H9 (cell line): ENCODE measurements around the gene TSKU. TPM values are rescaled to one million over a fixed set of nuclear protein-coding genes. Genes with fewer than 3 reads are reported as not detected.

Experiments
- DNase-seq: peaks from one replicate; pipeline ENCODE4 v3.0.0-alpha.2; 2017
- H2AFZ ChIP-seq: one replicate; pipeline ENCODE4 v1.6.1; 2013; ENCODE audit warnings: mild to moderate bottlenecking, low read length, control low read depth, moderate library complexity
- H2AK5ac ChIP-seq: 2 replicates; pipeline ENCODE4 v1.6.1; 2013; ENCODE audit warnings: low read length, control low read depth, mixed read lengths; ENCODE audit not compliant: insufficient read length
- H2BK120ac ChIP-seq: one replicate; pipeline ENCODE4 v1.6.1; 2013; ENCODE audit warnings: low read depth, mild to moderate bottlenecking, low read length, control low read depth, inconsistent platforms; ENCODE audit not compliant: poor library complexity, severe bottlenecking
- H2BK12ac ChIP-seq: 2 replicates; pipeline ENCODE4 v1.6.1; 2013; ENCODE audit warnings: low read length, control low read depth, mixed read lengths, low read depth; ENCODE audit not compliant: insufficient read length
- H2BK15ac ChIP-seq: 2 replicates; pipeline ENCODE4 v1.6.1; 2013; ENCODE audit warnings: low read depth, low read length, control low read depth
- H2BK20ac ChIP-seq: one replicate; pipeline ENCODE4 v1.6.1; 2013; ENCODE audit warnings: low read depth, mild to moderate bottlenecking, low read length, control low read depth, inconsistent platforms; ENCODE audit not compliant: poor library complexity, severe bottlenecking
- H2BK5ac ChIP-seq: 2 replicates; pipeline ENCODE4 v1.6.1; 2013; ENCODE audit warnings: low read length, control low read depth, mixed read lengths; ENCODE audit not compliant: insufficient read length
- H3K14ac ChIP-seq: 2 replicates; pipeline ENCODE4 v1.6.1; 2013; ENCODE audit warnings: low read length, control low read depth; ENCODE audit not compliant: insufficient read depth
- H3K18ac ChIP-seq: 2 replicates; pipeline ENCODE4 v1.6.1; 2013; ENCODE audit warnings: low read depth, mild to moderate bottlenecking, mixed read lengths, low read length, control low read depth; ENCODE audit not compliant: insufficient read length
- H3K23ac ChIP-seq: 2 replicates; pipeline ENCODE4 v1.6.1; 2013; ENCODE audit warnings: low read length, control low read depth, mixed read lengths, low read depth; ENCODE audit not compliant: insufficient read length
- H3K23me2 ChIP-seq: 2 replicates; pipeline ENCODE4 v1.6.1; 2013; ENCODE audit warnings: low read depth, mild to moderate bottlenecking, mixed read lengths, low read length, control low read depth; ENCODE audit not compliant: insufficient read length, poor library complexity, severe bottlenecking
- H3K27ac ChIP-seq: 2 replicates; pipeline ENCODE4 v1.5.1; 2013; ENCODE audit warnings: low read length, control low read depth, mixed read lengths, low read depth; ENCODE audit not compliant: insufficient read length
- H3K27me3 ChIP-seq: 2 replicates; pipeline ENCODE4 v1.6.1; 2013; ENCODE audit warnings: low read length, control low read depth, inconsistent platforms; ENCODE audit not compliant: insufficient read depth
- H3K4ac ChIP-seq: 2 replicates; pipeline ENCODE4 v1.6.1; 2013; ENCODE audit warnings: low read depth, mild to moderate bottlenecking, control low read depth, inconsistent platforms, low read length, moderate library complexity
- H3K4me1 ChIP-seq: 2 replicates; pipeline ENCODE4 v1.6.1; 2013; ENCODE audit warnings: low read length, control low read depth, inconsistent platforms; ENCODE audit not compliant: insufficient read depth
- H3K4me2 ChIP-seq: 2 replicates; pipeline ENCODE4 v1.6.1; 2013; ENCODE audit warnings: low read length, control low read depth, mixed read lengths; ENCODE audit not compliant: insufficient read length, insufficient read depth
- H3K56ac ChIP-seq: 2 replicates; pipeline ENCODE4 v1.6.1; 2013; ENCODE audit warnings: low read depth, mild to moderate bottlenecking, mixed read lengths, low read length, control low read depth; ENCODE audit not compliant: insufficient read length
- H3K79me1 ChIP-seq: 2 replicates; pipeline ENCODE4 v1.6.1; 2013; ENCODE audit warnings: low read depth, mild to moderate bottlenecking, moderate library complexity, low read length, control low read depth, inconsistent platforms; ENCODE audit not compliant: insufficient read depth, poor library complexity, severe bottlenecking
- H3K79me2 ChIP-seq: 2 replicates; pipeline ENCODE4 v1.6.1; 2013; ENCODE audit warnings: low read length, control low read depth, inconsistent platforms; ENCODE audit not compliant: insufficient read depth
- H3K9ac ChIP-seq: 2 replicates; pipeline ENCODE4 v1.6.1; 2013; ENCODE audit warnings: low read length, control low read depth, mixed read lengths; ENCODE audit not compliant: insufficient read length; ENCODE audit errors: extremely low read depth
- H3K9me3 ChIP-seq: one replicate; pipeline ENCODE4 v1.6.1; 2013; ENCODE audit warnings: low read depth, low read length, inconsistent platforms; ENCODE audit not compliant: control insufficient read depth
- H3T11ph ChIP-seq: one replicate; pipeline ENCODE4 v1.6.1; 2013; ENCODE audit warnings: mild to moderate bottlenecking, low read length, control low read depth, inconsistent platforms
- H4K20me1 ChIP-seq: one replicate; pipeline ENCODE4 v1.6.1; 2013; ENCODE audit not compliant: control insufficient read depth, insufficient read length, insufficient read depth
- H4K5ac ChIP-seq: 2 replicates; pipeline ENCODE4 v1.6.1; 2013; ENCODE audit warnings: low read depth, mild to moderate bottlenecking, mixed read lengths, low read length, control low read depth; ENCODE audit not compliant: insufficient read length
- H4K8ac ChIP-seq: replicated peaks from 2 replicates; pipeline ENCODE4 v1.6.1; 2013; ENCODE audit warnings: low read length, control low read depth, mixed read lengths, low read depth; ENCODE audit not compliant: insufficient read length
- H4K91ac ChIP-seq: 2 replicates; pipeline ENCODE4 v1.6.1; 2013; ENCODE audit warnings: low read depth, mild to moderate bottlenecking, moderate library complexity, mixed read lengths, low read length, control low read depth; ENCODE audit not compliant: insufficient read length
- H3K27ac Mint-ChIP-seq, 3 experiments: 2 replicates in 2 of 3; 3 replicates in 1 of 3; pipeline ENCODE4 v1.8.0; 2020 to 2021; ENCODE audit warnings: mixed read lengths in 3 of 3, mild to moderate bottlenecking in 1 of 3, moderate library complexity in 1 of 3
- H3K27me3 Mint-ChIP-seq: 2 replicates; pipeline ENCODE4 v1.8.0; 2021; ENCODE audit warnings: low read depth, mild to moderate bottlenecking, moderate library complexity, mixed read lengths
- H3K36me3 Mint-ChIP-seq, 3 experiments: 2 replicates in 2 of 3; 3 replicates in 1 of 3; pipeline ENCODE4 v1.8.0; 2020 to 2021; ENCODE audit warnings: low read depth in 3 of 3, mixed read lengths in 3 of 3; ENCODE audit not compliant: insufficient read depth in 1 of 3
- H3K4me1 Mint-ChIP-seq, 2 experiments: 2 replicates each; pipeline ENCODE4 v1.8.0; 2020; ENCODE audit warnings: mixed read lengths in 2 of 2
- H3K4me3 Mint-ChIP-seq, 2 experiments: 2 replicates in 1 of 2; 3 replicates in 1 of 2; pipeline ENCODE4 v1.8.0; 2020 to 2021; ENCODE audit warnings: mild to moderate bottlenecking in 2 of 2, mixed read lengths in 2 of 2, moderate library complexity in 1 of 2
- H3K9me3 Mint-ChIP-seq, 2 experiments: 2 replicates in 1 of 2; 3 replicates in 1 of 2; pipeline ENCODE4 v1.8.0; 2020; ENCODE audit warnings: mild to moderate bottlenecking in 2 of 2, mixed read lengths in 2 of 2, moderate library complexity in 1 of 2
- WGBS: extraction: QIAGEN DNeasy Blood & Tissue Kit; methylation state at CpG from one replicate; pipeline ENCODE4 v1.1.7; 2013; ENCODE audit warnings: missing lambda C conversion rate, low lambda C conversion rate, mixed read lengths; ENCODE audit not compliant: insufficient read length; ENCODE audit errors: extremely low coverage; 5-methylcytosine and 5-hydroxymethylcytosine counted together
- total RNA-seq: library from RNA; stranded (reverse); gene quantifications from 2 replicates; pipeline ENCODE4 v1.2.1, GENCODE V29; 2021
- TF ChIP-seq, protein P1 (sequence below): fragments of 200-600 bp; sonication (generic); conservative IDR thresholded peaks from 3 replicates; pipeline ENCODE4 v1.8.0; 2021; ENCODE audit warnings: antibody characterized with exemption, mild to moderate bottlenecking

Gene TSKU
- total RNA-seq, 1 experiment from 2014 or later, result 25.4 TPM

DNA sequence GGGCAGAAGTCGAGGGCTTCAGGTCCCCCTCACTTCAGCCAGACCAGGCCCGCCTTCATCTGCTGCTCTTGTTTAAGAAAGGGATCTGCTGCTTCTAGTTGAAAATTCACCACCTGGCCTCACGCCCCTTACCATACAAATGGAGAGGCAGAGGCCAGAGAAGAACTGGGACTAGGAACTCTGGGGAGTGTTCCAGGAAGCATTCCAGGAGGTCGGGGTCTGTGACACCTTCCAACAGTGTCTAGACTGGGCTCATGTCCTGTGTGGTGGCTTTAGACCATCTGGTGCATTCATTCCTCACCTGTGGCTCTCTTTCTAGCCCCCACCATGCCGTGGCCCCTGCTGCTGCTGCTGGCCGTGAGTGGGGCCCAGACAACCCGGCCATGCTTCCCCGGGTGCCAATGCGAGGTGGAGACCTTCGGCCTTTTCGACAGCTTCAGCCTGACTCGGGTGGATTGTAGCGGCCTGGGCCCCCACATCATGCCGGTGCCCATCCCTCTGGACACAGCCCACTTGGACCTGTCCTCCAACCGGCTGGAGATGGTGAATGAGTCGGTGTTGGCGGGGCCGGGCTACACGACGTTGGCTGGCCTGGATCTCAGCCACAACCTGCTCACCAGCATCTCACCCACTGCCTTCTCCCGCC lies 12.3 kb downstream of the TSKU start:
- no peak overlapping the region for H3K9ac ChIP-seq
- H3K4me2 ChIP-seq, result no peak overlapping the region
- H3K14ac ChIP-seq, result no peak overlapping the region
- H3K18ac ChIP-seq, result no peak overlapping the region
- Mint-ChIP-seq H3K9me3 (peaks cover 24 to 25% of the 10 kb centered on the region in 2 experiments), H3K4me1 (peaks cover 46 to 52% of the 10 kb centered on the region in 2 experiments), H3K4me3 (no peak overlapping the region), H3K36me3 (peaks cover 34 to 45% (median 38%) of the 10 kb centered on the region in 3 experiments), H3K27me3 (peaks cover 7% of the 10 kb centered on the region), H3K27ac (peak overlapping the region in 2 of 3 experiments; percentile 70 to 73; a peak in 1 of 7 replicates)
- WGBS, result no CpG with 5 or more reads among the region's 21 CpGs
- no peaks in the 10 kb centered on the region for H3K79me1 ChIP-seq
- H3K56ac ChIP-seq, result no peak overlapping the region
- H2AFZ ChIP-seq, result no peak overlapping the region
- H3K23me2 ChIP-seq, result no peaks in the 10 kb centered on the region
- H3K9me3 ChIP-seq, result no peaks in the 10 kb centered on the region
- no peak overlapping the region for H3K4ac ChIP-seq
- H3K23ac ChIP-seq, result no peak overlapping the region
- H2BK15ac ChIP-seq, result no peak overlapping the region
- H4K8ac ChIP-seq, result no peak overlapping the region
- no peak overlapping the region for H2AK5ac ChIP-seq
- peaks cover 3% of the 10 kb centered on the region; the same call in 1 of the 2 replicates for H3K79me2 ChIP-seq
- H3K27me3 ChIP-seq, result no peaks in the 10 kb centered on the region
- H2BK120ac ChIP-seq, result no peak overlapping the region
- H3T11ph ChIP-seq, result no peak overlapping the region
- no peak overlapping the region for H2BK12ac ChIP-seq
- H3K4me1 ChIP-seq, result no peaks in the 10 kb centered on the region
- no peak overlapping the region for H2BK20ac ChIP-seq
- H3K27ac ChIP-seq, result no peak overlapping the region
- no peak overlapping the region for H4K91ac ChIP-seq
- no peaks in the 10 kb centered on the region for H4K20me1 ChIP-seq
- no peak overlapping the region for H2BK5ac ChIP-seq
- TF ChIP-seq, protein P1, sequence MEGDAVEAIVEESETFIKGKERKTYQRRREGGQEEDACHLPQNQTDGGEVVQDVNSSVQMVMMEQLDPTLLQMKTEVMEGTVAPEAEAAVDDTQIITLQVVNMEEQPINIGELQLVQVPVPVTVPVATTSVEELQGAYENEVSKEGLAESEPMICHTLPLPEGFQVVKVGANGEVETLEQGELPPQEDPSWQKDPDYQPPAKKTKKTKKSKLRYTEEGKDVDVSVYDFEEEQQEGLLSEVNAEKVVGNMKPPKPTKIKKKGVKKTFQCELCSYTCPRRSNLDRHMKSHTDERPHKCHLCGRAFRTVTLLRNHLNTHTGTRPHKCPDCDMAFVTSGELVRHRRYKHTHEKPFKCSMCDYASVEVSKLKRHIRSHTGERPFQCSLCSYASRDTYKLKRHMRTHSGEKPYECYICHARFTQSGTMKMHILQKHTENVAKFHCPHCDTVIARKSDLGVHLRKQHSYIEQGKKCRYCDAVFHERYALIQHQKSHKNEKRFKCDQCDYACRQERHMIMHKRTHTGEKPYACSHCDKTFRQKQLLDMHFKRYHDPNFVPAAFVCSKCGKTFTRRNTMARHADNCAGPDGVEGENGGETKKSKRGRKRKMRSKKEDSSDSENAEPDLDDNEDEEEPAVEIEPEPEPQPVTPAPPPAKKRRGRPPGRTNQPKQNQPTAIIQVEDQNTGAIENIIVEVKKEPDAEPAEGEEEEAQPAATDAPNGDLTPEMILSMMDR, result no peak
- no peak overlapping the region for H4K5ac ChIP-seq
- DNase-seq, result no peak
